RWPE1 (cell line): Measurements from ENCODE around the gene SLC27A3.
"Not testable (repeated sequence)": the region's sequence is repeated elsewhere in the genome, so short reads cannot be mapped to it uniquely, and the experiment has no call there.

ENCODE experiments used
- CTCF ChIA-PET: fragments of 350-600 bp; sonication (Branson Sonifier 250); formaldehyde crosslinking; extraction: SDS; loops from one replicate; lab custom pipeline; 2021; lab: Yijun Ruan, JAX
- POLR2A ChIA-PET: fragments of 400-600 bp; formaldehyde crosslinking; extraction: SDS; loops from one replicate; lab custom pipeline; 2020; ENCODE audit warnings: antibody characterized with exemption; ENCODE audit not compliant: low non-redundant PET; lab: Yijun Ruan, JAX
- DNase-seq: peaks from one replicate; pipeline ENCODE4 v3.0.0; 2012; ENCODE audit warnings: low spot score
- H3K27ac ChIP-seq: fragments of 450-650 bp; 2 replicates; pipeline ENCODE4 v1.5.1; 2017
- CTCF ChIP-seq: fragments of 450-650 bp; conservative IDR thresholded peaks from 2 replicates; pipeline ENCODE4 v1.5.1; 2017; ENCODE audit warnings: low read depth, mild to moderate bottlenecking

The SLC27A3 gene

GRCh38 chr1:153777648-153778047 lies 2.4 kb downstream of the SLC27A3 start:
- no peak for TF ChIP-seq CTCF
- ChIA-PET POLR2A (no interaction called here), CTCF (interaction anchor here (0.6 to 0.7 kb wide), 2 partner anchors 166 to 277 kb away, joined by 3 read pairs; no protein-coding TSS in a partner anchor)
- no peak for DNase-seq
- H3K27ac ChIP-seq = peak overlapping the region; percentile 26

GRCh38 chr1:153778051-153778823 lies 3.0 kb downstream of the SLC27A3 start:
- H3K27ac ChIP-seq = peak overlapping the region; percentile 26
- ChIA-PET CTCF (no interaction called here), POLR2A (no interaction called here)
- DNase-seq = no peak
- TF ChIP-seq CTCF = no peak

GRCh38 chr1:153778824-153779519 lies 3.8 kb downstream of the SLC27A3 start:
- DNase-seq = no peak
- POLR2A ChIA-PET = no interaction called here
- TF ChIP-seq CTCF = no peak
- peak overlapping the region; percentile 34 for H3K27ac ChIP-seq
- CTCF ChIA-PET = no interaction called here

- ChIA-PET POLR2A (no interaction called here), CTCF (no interaction called here)
- DNase-seq = no peak
- TF ChIP-seq CTCF = no peak
- H3K27ac ChIP-seq = peak overlapping the region; percentile 34
Measured at GRCh38 chr1:153779781-153780541, 4.8 kb downstream of the SLC27A3 start.

GRCh38 chr1:153780551-153780950 lies 5.3 kb downstream of the SLC27A3 start:
- ChIA-PET CTCF (interaction anchor here (0.6 kb wide), 1 partner anchor 9 kb away, joined by 3 read pairs; no protein-coding TSS in a partner anchor), POLR2A (interaction anchor here (0.7 kb wide), 1 partner anchor 13 kb away, joined by 3 read pairs; no protein-coding TSS in a partner anchor)

GRCh38 chr1:153782648-153783047 lies 7.4 kb downstream of the SLC27A3 start:
- ChIA-PET POLR2A (interaction anchor here (0.7 kb wide), 1 partner anchor 1424 kb away, joined by 5 read pairs; no protein-coding TSS in a partner anchor), CTCF (interaction anchor here (1.0 kb wide), 1 partner anchor 204 kb away, joined by 6 read pairs; no protein-coding TSS in a partner anchor)
- DNase-seq = not testable (repeated sequence)
- peak overlapping the region; percentile 92 for H3K27ac ChIP-seq

More at GRCh38 chr1:153780551-153780950, 5.3 kb downstream of the SLC27A3 start:
- H3K27ac ChIP-seq = peak overlapping the region; percentile 34
- TF ChIP-seq CTCF = no peak
- no peak for DNase-seq
